ENCODE results near the gene ICAM5. TPM values are rescaled to one million over a fixed set of nuclear protein-coding genes. Genes with fewer than 3 reads are reported as not detected.

The ICAM5 gene
- total and polyA plus RNA-seq, 9 of the 15 experiments (the other 6 are each of a cell fraction or from before 2014, with no cell fraction given) = 0.10 to 114 (median 13.7) TPM

- peak; percentile 31 for TF ChIP-seq RBBP5 (IDR thresholded peaks at IDR 0.05; ENCODE audit: borderline replicate concordance, insufficient read depth, low read length, poor library complexity, severe bottlenecking)
- TF ChIP-seq, protein P1, sequence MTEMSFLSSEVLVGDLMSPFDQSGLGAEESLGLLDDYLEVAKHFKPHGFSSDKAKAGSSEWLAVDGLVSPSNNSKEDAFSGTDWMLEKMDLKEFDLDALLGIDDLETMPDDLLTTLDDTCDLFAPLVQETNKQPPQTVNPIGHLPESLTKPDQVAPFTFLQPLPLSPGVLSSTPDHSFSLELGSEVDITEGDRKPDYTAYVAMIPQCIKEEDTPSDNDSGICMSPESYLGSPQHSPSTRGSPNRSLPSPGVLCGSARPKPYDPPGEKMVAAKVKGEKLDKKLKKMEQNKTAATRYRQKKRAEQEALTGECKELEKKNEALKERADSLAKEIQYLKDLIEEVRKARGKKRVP (CRISPR knock-in tag; IDR thresholded peaks at IDR 0.05) = no peak
- peak; percentile 85 for TF ChIP-seq RBFOX2 (IDR thresholded peaks at IDR 0.05; ENCODE audit: low read depth, low read length)
- TF ChIP-seq NCOA2 (IDR thresholded peaks at IDR 0.05; ENCODE audit: partially characterized antibody in 2 of 2) = no peak
- TF ChIP-seq MECOM (CRISPR knock-in tag; IDR thresholded peaks at IDR 0.05) = no peak
- peak; percentile 13; the same call in 1 of the 2 replicates for TF ChIP-seq CBFA2T2 (conservative IDR thresholded peaks at IDR 0.05)
- TF ChIP-seq TOE1 (IDR thresholded peaks at IDR 0.05; ENCODE audit: borderline replicate concordance) = peak; percentile 48; the same call in 1 of the 2 replicates
- 0 out of 2 replicates have a peak, but pooled peaks have one; percentile 18 for TF ChIP-seq TOE1 (CRISPR knock-in tag; IDR thresholded peaks at IDR 0.05; ENCODE audit: borderline replicate concordance, low read depth)
- no peak for TF ChIP-seq RBM34 (IDR thresholded peaks at IDR 0.05; ENCODE audit: borderline replicate concordance, insufficient read depth, low read length)
- TF ChIP-seq, protein P2, sequence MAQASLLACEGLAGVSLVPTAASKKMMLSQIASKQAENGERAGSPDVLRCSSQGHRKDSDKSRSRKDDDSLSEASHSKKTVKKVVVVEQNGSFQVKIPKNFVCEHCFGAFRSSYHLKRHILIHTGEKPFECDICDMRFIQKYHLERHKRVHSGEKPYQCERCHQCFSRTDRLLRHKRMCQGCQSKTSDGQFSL (CRISPR knock-in tag; IDR thresholded peaks at IDR 0.05) = no peak
- TF ChIP-seq, protein P2 (tag; IDR thresholded peaks at IDR 0.05) = no peak
- peak; percentile 25; the same call in 1 of the 2 replicates for TF ChIP-seq TCF3 (CRISPR knock-in tag; IDR thresholded peaks at IDR 0.05)
- TF ChIP-seq POLR2G (IDR thresholded peaks at IDR 0.05; ENCODE audit: low read depth, low read length) = peak; percentile 87
- no peak for TF ChIP-seq TCFL5 (CRISPR knock-in tag; conservative IDR thresholded peaks at IDR 0.05)
- peak; percentile 76; the same call in 1 of the 2 replicates for TF ChIP-seq ZBTB9 (CRISPR knock-in tag; IDR thresholded peaks at IDR 0.05)
- 0 out of 2 replicates have a peak, but pooled peaks have one; percentile 27 for TF ChIP-seq GATAD2A (IDR thresholded peaks at IDR 0.05)
Measured at GRCh38 chr19:10286803-10287737, 2.7 kb upstream of the ICAM5 start, which contains the start of gene ICAM4 (continued).

Measured in K562 (cell line).